ENCODE measurements around the gene CUL1. TPM values are rescaled to one million over a fixed set of nuclear protein-coding genes. Genes with fewer than 3 reads are reported as not detected.

Gene CUL1
- total RNA-seq, 2 donors from 2014 or later = 66.6 to 68.6 TPM

DNA sequence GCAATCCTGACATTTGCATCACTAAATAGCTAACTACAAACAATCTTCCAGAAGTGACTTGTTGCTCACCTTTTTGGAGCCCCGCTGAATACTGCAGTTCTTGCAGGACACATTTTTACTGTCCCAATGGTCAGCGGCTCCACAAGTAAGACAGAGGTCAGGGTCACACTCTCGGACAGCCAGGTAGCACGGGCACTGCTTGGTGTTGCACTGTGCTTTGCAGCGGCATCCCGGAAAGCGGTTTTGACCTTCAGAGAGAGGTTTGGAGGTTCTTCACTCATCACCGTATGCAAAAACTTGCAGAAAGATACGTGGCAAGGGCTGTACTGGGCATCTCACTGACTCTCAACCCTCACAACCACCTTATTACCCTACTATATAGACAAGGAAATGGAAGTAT is 115.2 kb downstream of the CUL1 start:
- H3K4me3 Mint-ChIP-seq = no peak overlapping the region
- H3K36me3 Mint-ChIP-seq (ENCODE audit: insufficient read depth in 2 of 2) = peaks cover 18 to 51% of the 10 kb centered on the region in 2 donors

DNA sequence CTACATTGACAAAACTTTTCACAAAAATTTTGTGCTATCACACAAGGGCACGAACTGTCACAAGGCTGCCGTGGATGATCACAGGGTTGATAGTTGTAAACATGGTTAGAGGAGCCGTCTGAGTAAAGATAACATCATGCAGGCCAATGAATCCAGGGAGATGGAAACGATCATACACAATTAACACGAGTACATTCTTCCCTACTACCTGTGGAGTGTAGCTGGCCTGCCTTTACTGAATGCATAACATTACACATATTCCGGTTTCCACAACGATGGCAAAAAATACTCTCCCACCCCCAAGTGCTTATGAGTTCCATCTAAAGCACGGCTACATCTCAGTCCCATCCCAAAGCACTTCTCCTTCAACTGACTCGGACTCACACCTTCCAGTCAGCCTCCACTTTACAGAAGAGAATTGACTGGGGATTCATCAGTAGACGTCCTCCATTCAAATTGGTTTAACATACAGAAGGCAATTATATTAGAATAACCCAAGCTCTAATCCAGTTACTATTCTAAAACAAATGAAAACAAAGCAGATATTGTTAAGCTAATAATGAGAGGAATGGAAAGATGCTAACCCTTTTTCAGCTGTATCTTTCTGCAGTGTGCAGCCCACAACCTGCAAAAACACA is 116.3 kb downstream of the CUL1 start:
- Mint-ChIP-seq H3K4me3 (no peak overlapping the region), H3K36me3 (ENCODE audit: insufficient read depth in 2 of 2) (peaks cover 15 to 49% of the 10 kb centered on the region in 2 donors), H3K9me3 (no peaks in the 10 kb centered on the region), H3K27ac (no peak overlapping the region), H3K27me3 (ENCODE audit: low read depth) (no peaks in the 10 kb centered on the region), H3K4me1 (ENCODE audit: low read depth) (no peaks in the 10 kb centered on the region)
- DNase-seq (no peak), ATAC-seq (replicated peaks in 1 of 2) (no peak)

More for the DNA sequence above, 115.2 kb downstream of the CUL1 start:
- H3K4me1 Mint-ChIP-seq (ENCODE audit: low read depth) = no peaks in the 10 kb centered on the region
- ATAC-seq (replicated peaks in 1 of 2) (no peak), DNase-seq (no peak)
- no peaks in the 10 kb centered on the region for H3K27me3 Mint-ChIP-seq (ENCODE audit: low read depth)
- H3K27ac Mint-ChIP-seq = peak overlapping the region; percentile 54
- no peaks in the 10 kb centered on the region for H3K9me3 Mint-ChIP-seq

DNA sequence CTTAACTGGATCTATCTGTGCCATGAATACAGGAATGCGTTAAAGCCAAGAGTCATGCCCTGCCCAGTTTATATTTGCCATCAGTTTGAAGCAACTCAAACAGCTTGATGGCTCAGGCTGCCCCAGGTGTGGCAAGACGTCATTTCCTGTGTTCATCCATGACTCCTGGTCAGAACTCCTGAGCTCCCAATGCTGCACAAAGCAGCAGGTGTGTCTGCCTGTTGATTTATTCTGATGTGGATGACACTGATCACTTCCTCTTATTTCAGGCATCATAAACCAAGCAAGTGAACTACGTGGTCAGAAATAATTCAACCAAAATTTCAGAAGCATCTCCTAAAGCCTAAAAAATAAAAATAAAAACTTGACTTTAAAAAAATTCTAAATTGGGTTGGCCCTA is 116.9 kb downstream of the CUL1 start:
- ATAC-seq (replicated peaks in 1 of 2) (no peak), DNase-seq (no peak)
- Mint-ChIP-seq H3K27me3 (ENCODE audit: low read depth) (no peaks in the 10 kb centered on the region), H3K36me3 (ENCODE audit: insufficient read depth in 2 of 2) (peaks cover 11 to 49% of the 10 kb centered on the region in 2 donors), H3K27ac (no peak overlapping the region), H3K4me3 (no peak overlapping the region), H3K9me3 (no peaks in the 10 kb centered on the region), H3K4me1 (ENCODE audit: low read depth) (no peaks in the 10 kb centered on the region)

DNA sequence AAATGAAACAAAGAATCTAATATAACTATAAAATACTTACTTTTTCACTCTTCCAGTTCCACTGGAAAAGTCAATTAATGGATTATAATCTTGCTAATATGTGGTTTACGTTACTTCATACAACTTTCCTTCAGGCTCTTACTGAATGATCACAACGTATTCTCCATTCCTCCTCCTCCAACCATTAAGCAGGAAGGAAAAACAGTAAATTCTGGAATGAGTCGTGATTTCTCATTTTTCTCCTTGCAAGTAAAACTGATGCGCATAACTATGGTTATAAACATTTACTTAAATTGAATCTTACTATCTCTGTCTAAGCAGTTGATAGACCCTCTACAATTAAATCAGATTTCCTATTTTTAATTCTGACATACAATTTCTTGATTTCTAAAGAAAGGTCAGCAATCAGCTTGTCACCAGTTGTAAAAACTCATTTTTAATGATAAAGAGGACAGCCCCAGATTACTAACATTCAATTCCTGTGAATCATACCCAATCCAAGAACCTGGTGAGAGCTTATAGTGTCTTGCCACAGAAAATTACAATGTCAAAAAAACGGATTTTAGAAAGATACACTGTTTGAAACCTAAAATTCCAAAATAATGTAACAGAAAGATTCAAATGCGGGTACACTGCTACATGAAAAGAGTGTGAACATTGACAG is 121.1 kb downstream of the CUL1 start:
- H3K36me3 Mint-ChIP-seq (ENCODE audit: insufficient read depth in 2 of 2) = peaks cover 11 to 41% of the 10 kb centered on the region in 2 donors
- no peak for DNase-seq
- no peaks in the 10 kb centered on the region for H3K9me3 Mint-ChIP-seq
- no peaks in the 10 kb centered on the region for H3K27me3 Mint-ChIP-seq (ENCODE audit: low read depth)
- H3K4me3 Mint-ChIP-seq = no peak overlapping the region
- H3K27ac Mint-ChIP-seq = peak overlapping the region; percentile 76
- H3K4me1 Mint-ChIP-seq (ENCODE audit: low read depth) = peaks cover 5% of the 10 kb centered on the region
- no peak for ATAC-seq (replicated peaks in 1 of 2)

DNA sequence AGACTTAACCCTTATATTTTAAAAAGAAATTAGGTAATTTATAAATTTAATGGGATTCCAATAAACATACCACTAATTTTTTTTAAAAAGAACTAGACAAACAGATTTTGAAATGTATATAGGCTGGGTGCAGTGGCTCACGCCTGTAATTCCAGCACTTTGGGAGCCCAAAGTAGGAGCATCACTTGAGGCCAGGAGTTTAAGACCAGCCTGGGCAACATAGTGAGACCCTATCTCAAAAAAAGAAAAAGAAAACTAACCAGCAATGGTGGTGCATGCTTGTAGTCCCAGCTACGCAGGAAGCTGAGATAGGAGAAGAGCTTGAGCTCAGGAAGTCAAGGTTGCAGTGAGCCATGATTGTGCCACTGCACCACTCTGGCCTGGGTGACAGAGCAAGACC is 122.7 kb downstream of the CUL1 start:
- peaks cover 5% of the 10 kb centered on the region for H3K4me1 Mint-ChIP-seq (ENCODE audit: low read depth)
- no peak overlapping the region for H3K4me3 Mint-ChIP-seq
- H3K27ac Mint-ChIP-seq = no peak overlapping the region
- H3K9me3 Mint-ChIP-seq = no peaks in the 10 kb centered on the region
- ATAC-seq (replicated peaks in 1 of 2) (no peak), DNase-seq (no peak)
- H3K36me3 Mint-ChIP-seq (ENCODE audit: insufficient read depth in 2 of 2) = peaks cover 12 to 51% of the 10 kb centered on the region in 2 donors
- no peaks in the 10 kb centered on the region for H3K27me3 Mint-ChIP-seq (ENCODE audit: low read depth)

DNA sequence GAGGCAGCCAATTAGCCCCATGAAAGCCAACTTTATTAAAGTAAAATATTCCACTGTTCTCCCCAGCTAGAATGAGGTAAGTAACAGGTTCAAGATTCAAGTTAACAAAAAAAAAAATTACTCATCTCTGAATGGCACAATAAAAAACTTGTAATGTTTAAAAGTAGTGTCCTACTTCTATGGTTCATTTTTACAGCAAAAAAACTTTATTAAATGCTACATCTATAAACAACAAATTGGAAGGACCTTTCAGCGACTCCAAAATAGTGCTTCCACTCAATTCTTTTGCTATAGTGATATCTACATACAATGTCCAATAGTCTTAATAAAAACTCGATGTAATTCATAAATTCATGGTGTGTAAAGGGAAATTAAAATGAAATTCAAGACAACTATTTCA is 126.2 kb downstream of the CUL1 start:
- peaks cover 13 to 41% of the 10 kb centered on the region in 2 donors for H3K36me3 Mint-ChIP-seq (ENCODE audit: insufficient read depth in 2 of 2)
- no peak for ATAC-seq (replicated peaks in 1 of 2)
- peaks cover 9% of the 10 kb centered on the region for H3K4me1 Mint-ChIP-seq (ENCODE audit: low read depth)
- no peak for DNase-seq
- H3K27ac Mint-ChIP-seq = no peak overlapping the region
- H3K4me3 Mint-ChIP-seq = no peak overlapping the region
- H3K9me3 Mint-ChIP-seq = no peaks in the 10 kb centered on the region
- H3K27me3 Mint-ChIP-seq (ENCODE audit: low read depth) = no peaks in the 10 kb centered on the region

DNA sequence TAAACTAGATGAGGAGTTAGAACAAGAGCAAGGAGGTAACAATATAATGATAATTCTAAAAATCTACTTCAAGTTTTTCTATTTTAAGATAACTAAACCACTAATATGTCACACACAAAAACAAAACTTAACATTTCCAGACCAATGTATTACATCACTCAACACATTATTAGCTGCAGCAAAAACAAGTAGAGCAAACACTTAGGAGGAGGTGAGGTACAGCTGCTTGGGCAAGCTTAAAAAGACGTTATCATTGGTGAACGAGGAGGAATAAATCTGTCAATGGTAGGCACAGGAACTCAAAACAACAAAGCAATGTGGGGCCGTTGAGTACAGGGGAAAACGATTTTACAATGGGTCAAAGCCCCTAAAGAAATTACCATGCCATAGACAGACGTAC is 126.6 kb downstream of the CUL1 start:
- ATAC-seq (replicated peaks in 1 of 2) = no peak
- H3K27me3 Mint-ChIP-seq (ENCODE audit: low read depth) = no peaks in the 10 kb centered on the region
- no peak for DNase-seq
- no peak overlapping the region for H3K4me3 Mint-ChIP-seq
- H3K36me3 Mint-ChIP-seq (ENCODE audit: insufficient read depth in 2 of 2) = peaks cover 13 to 44% of the 10 kb centered on the region in 2 donors
- H3K27ac Mint-ChIP-seq = no peak overlapping the region
- H3K9me3 Mint-ChIP-seq = no peaks in the 10 kb centered on the region
- H3K4me1 Mint-ChIP-seq (ENCODE audit: low read depth) = peaks cover 9% of the 10 kb centered on the region

DNA sequence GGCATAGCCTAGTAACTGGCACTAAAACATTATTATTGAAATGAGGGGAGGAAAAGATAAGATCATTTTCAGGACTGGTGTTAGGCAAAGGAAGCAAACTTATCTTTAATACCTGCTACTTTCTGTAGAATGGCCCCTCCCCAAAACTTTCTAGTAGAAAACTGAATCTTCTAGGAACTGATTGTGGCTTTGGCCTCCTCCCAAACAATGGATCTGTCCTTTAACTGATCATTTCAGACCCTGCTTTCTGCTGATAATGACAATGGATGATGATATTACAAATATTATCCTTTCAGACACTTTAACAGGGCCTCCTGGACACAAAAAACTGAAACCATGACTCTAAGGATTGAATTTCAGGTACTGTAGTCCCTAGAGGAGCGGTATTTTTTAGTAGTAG is 130.3 kb downstream of the CUL1 start:
- Mint-ChIP-seq H3K4me1 (ENCODE audit: low read depth) (peaks cover 10% of the 10 kb centered on the region), H3K27me3 (ENCODE audit: low read depth) (no peaks in the 10 kb centered on the region), H3K36me3 (ENCODE audit: insufficient read depth in 2 of 2) (peaks cover 19 to 51% of the 10 kb centered on the region in 2 donors), H3K4me3 (no peak overlapping the region), H3K27ac (no peak overlapping the region), H3K9me3 (no peaks in the 10 kb centered on the region)
- ATAC-seq (replicated peaks in 1 of 2) (no peak), DNase-seq (no peak)

DNA sequence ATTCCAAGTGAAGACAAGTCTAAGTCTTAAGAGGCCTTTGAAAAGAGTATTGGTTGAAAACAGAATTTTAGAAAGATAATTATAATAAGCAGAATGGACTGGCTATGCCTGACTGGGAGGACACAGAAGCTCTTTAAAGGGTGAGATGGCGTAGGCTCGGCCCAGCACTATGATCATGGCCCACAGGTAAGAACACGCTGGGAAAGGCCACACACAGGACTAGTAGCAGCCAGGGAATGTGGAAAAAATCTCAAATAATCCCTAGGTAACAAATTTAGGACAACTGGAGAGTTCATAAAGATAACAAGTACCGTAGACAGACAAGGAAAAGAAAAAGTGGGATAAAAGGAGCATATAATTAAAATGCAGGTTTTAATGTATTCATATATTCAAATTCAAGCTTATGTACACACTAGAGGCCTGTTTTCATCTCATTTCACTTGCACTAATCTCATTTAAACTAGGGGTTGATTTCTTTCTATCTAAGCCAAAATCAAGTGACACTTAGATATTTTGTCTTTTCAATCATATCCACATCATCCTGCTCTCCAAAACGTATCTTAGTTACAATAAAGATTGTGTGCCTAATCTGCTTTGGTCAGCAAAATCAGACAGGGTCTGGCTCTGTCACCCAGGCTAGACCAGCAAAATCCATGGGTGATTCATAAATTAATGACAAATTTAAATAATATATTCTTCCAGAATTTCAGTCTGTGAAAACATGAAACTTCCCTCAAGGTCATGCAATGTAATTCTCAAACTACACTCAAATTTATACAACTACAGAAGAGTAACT is 132.4 kb downstream of the CUL1 start:
- DNase-seq = no peak
- Mint-ChIP-seq H3K27ac (no peak overlapping the region), H3K4me1 (ENCODE audit: low read depth) (peaks cover 15% of the 10 kb centered on the region), H3K4me3 (no peak overlapping the region), H3K36me3 (ENCODE audit: insufficient read depth in 2 of 2) (peaks cover 20 to 50% of the 10 kb centered on the region in 2 donors), H3K9me3 (no peaks in the 10 kb centered on the region), H3K27me3 (ENCODE audit: low read depth) (no peaks in the 10 kb centered on the region)
- no peak for ATAC-seq (replicated peaks in 1 of 2)

DNA sequence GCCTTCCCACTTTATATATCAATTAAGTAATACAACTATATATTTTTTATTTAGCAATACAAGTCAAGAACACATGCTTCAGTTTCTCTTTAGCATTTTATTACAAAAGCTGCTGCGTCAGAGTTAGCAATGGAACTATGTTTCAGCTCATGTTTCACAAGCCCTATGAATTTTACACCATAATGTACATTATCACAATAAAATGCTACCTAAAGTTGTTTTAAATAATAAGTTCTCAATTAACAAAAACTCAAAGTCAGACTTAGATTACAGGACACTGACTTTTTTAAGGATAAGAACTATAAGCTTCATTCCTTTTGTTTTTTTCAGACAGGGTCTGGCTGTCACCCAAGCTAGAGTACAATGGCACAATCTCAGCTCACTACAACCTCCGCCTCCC is 133.1 kb downstream of the CUL1 start:
- no peak for ATAC-seq (replicated peaks in 1 of 2)
- H3K27ac Mint-ChIP-seq = no peak overlapping the region
- no peak for DNase-seq
- peaks cover 15% of the 10 kb centered on the region for H3K4me1 Mint-ChIP-seq (ENCODE audit: low read depth)
- H3K4me3 Mint-ChIP-seq = no peak overlapping the region
- no peaks in the 10 kb centered on the region for H3K9me3 Mint-ChIP-seq
- peaks cover 22 to 53% of the 10 kb centered on the region in 2 donors for H3K36me3 Mint-ChIP-seq (ENCODE audit: insufficient read depth in 2 of 2)
- no peaks in the 10 kb centered on the region for H3K27me3 Mint-ChIP-seq (ENCODE audit: low read depth)

DNA sequence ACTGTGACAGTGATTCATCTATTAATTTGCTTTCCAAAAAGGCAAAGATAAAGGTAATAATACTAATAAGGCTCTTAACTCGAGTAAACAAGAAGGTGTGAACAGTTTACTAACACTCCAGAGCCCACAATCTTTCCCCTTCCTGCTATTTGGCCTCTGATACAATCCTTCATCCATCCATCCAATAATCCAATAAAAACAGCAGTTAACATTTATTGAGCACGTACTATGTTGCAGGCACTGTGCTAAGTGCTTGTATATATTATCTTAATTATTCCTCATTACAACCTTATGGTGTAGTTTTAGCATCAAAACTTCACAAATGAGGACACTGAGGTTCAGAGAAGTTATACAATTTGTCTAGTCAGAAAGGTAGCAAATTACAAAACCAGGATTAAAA is 135.9 kb downstream of the CUL1 start:
- Mint-ChIP-seq H3K4me3 (no peak overlapping the region), H3K36me3 (ENCODE audit: insufficient read depth in 2 of 2) (peaks cover 24 to 65% of the 10 kb centered on the region in 2 donors), H3K27me3 (ENCODE audit: low read depth) (no peaks in the 10 kb centered on the region), H3K9me3 (no peaks in the 10 kb centered on the region), H3K27ac (no peak overlapping the region), H3K4me1 (ENCODE audit: low read depth) (peaks cover 32% of the 10 kb centered on the region)
- DNase-seq (no peak), ATAC-seq (replicated peaks in 1 of 2) (no peak)

DNA sequence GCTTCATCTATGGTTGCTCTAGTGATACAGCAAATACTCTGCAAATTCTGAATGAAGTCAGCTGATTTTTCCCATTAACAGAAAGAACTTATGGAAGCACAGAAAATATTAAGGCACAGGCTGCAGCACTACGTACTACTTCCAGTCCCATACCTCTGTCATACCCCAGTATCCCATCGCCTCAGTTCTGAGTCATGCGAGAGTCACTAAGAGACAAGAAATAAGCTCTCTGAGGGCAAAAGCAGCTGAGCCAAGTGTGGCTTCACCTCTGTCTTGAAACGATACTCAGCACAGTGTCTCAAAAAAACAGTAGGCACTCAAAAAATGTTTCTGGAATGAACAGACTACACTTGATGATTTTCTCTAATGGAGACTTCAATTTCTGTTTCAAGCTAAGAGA is 137.2 kb downstream of the CUL1 start:
- no peaks in the 10 kb centered on the region for H3K27me3 Mint-ChIP-seq (ENCODE audit: low read depth)
- ATAC-seq (replicated peaks in 1 of 2) = no peak
- no peak for DNase-seq
- peaks cover 20 to 56% of the 10 kb centered on the region in 2 donors for H3K36me3 Mint-ChIP-seq (ENCODE audit: insufficient read depth in 2 of 2)
- no peaks in the 10 kb centered on the region for H3K9me3 Mint-ChIP-seq
- H3K4me3 Mint-ChIP-seq = no peak overlapping the region
- H3K27ac Mint-ChIP-seq = no peak overlapping the region
- H3K4me1 Mint-ChIP-seq (ENCODE audit: low read depth) = peaks cover 41% of the 10 kb centered on the region

DNA sequence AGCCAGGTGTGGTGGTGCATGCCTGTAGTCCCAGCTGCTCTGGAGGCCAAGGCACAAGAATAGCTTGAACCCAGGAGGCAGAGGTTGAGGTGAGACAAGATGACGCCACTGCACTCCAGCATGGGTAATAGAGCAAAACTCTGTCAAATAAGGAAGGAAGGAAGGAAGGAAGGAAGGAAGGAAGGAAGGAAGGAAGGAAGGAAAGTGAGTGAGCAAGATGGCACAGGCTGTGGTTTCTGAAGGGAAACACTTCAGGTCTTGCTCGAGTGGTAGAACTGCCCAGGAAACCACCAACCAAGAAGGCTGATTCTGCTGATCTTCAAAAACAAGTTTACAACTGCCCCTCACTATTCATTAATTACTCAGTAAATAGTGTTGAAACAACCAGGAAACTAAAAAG is 140.2 kb downstream of the CUL1 start:
- peak overlapping the region in 1 of 2 donors; percentile 22 for H3K4me3 Mint-ChIP-seq
- no peaks in the 10 kb centered on the region for H3K27me3 Mint-ChIP-seq (ENCODE audit: low read depth)
- H3K27ac Mint-ChIP-seq = peak overlapping the region; percentile 86
- DNase-seq (no peak), ATAC-seq (replicated peaks in 1 of 2) (no peak)
- no peaks in the 10 kb centered on the region for H3K9me3 Mint-ChIP-seq
- peaks cover 47% of the 10 kb centered on the region for H3K4me1 Mint-ChIP-seq (ENCODE audit: low read depth)
- H3K36me3 Mint-ChIP-seq (ENCODE audit: insufficient read depth in 2 of 2) = peaks cover 16 to 50% of the 10 kb centered on the region in 2 donors
